GM23248 (cell line): ENCODE results near the gene CDKN2AIP. TPM values are rescaled to one million over a fixed set of nuclear protein-coding genes. Genes with fewer than 3 reads are reported as not detected.

Experiments
- DNase-seq: peaks from one replicate; pipeline ENCODE4 v3.0.0-alpha.2; 2015
- H2AFZ ChIP-seq: fragments of 200-600 bp; sonication (generic); 2 replicates; pipeline ENCODE4 v1.6.1; 2016; ENCODE audit warnings: antibody characterized with exemption
- H3F3A ChIP-seq: fragments of 200-600 bp; sonication (generic); 2 replicates; pipeline ENCODE4 v1.6.1; 2016; ENCODE audit warnings: mild to moderate bottlenecking, antibody characterized with exemption, mixed run types; ENCODE audit not compliant: insufficient read depth
- H3K27ac ChIP-seq: fragments of 200-600 bp; sonication (generic); 2 replicates; pipeline ENCODE4 v1.5.1; 2016; ENCODE audit warnings: mild to moderate bottlenecking
- H3K27me3 ChIP-seq: fragments of 200-600 bp; sonication (generic); replicated peaks from 2 replicates; pipeline ENCODE4 v1.6.1; 2016; ENCODE audit warnings: mild to moderate bottlenecking; ENCODE audit not compliant: insufficient read depth
- H3K36me3 ChIP-seq: fragments of 200-600 bp; sonication (generic); 2 replicates; pipeline ENCODE4 v1.6.1; 2016; ENCODE audit warnings: low read depth, mild to moderate bottlenecking
- H3K4me1 ChIP-seq: fragments of 200-600 bp; sonication (generic); 2 replicates; pipeline ENCODE4 v1.6.1; 2016; ENCODE audit warnings: mild to moderate bottlenecking; ENCODE audit not compliant: insufficient read depth
- H3K4me2 ChIP-seq: fragments of 200-600 bp; sonication (generic); one replicate; pipeline ENCODE4 v1.6.1; 2016; ENCODE audit warnings: mild to moderate bottlenecking; ENCODE audit not compliant: unreplicated experiment
- H3K4me3 ChIP-seq: fragments of 200-600 bp; sonication (generic); 2 replicates; pipeline ENCODE4 v1.5.1; 2016; ENCODE audit warnings: mild to moderate bottlenecking
- H3K79me2 ChIP-seq: fragments of 200-600 bp; sonication (generic); 2 replicates; pipeline ENCODE4 v1.6.1; 2016; ENCODE audit warnings: mild to moderate bottlenecking; ENCODE audit not compliant: insufficient read depth
- H3K9ac ChIP-seq: fragments of 200-600 bp; sonication (generic); 2 replicates; pipeline ENCODE4 v1.6.1; 2016; ENCODE audit warnings: mild to moderate bottlenecking
- H3K9me2 ChIP-seq: fragments of 200-600 bp; sonication (generic); 2 replicates; pipeline ENCODE4 v1.6.1; 2016; ENCODE audit warnings: mixed run types, mild to moderate bottlenecking, moderate library complexity; ENCODE audit not compliant: insufficient read depth
- H3K9me3 ChIP-seq: fragments of 200-600 bp; sonication (generic); one replicate; pipeline ENCODE4 v1.6.1; 2017; ENCODE audit warnings: low read depth
- H4K20me1 ChIP-seq: fragments of 200-600 bp; sonication (generic); 2 replicates; pipeline ENCODE4 v1.6.0; 2016; ENCODE audit not compliant: insufficient read depth
- EZH2 ChIP-seq: fragments of 200-600 bp; sonication (generic); IDR thresholded peaks from 2 replicates; pipeline ENCODE4 v1.6.1; 2018; ENCODE audit warnings: antibody characterized with exemption, mild to moderate bottlenecking; ENCODE audit not compliant: insufficient read depth, poor library complexity, severe bottlenecking
- EZH2phosphoT487 ChIP-seq: fragments of 200-600 bp; sonication (generic); IDR thresholded peaks from 2 replicates; pipeline ENCODE4 v1.6.1; 2018; ENCODE audit warnings: antibody characterized with exemption, moderate library complexity, mild to moderate bottlenecking, low read depth; ENCODE audit not compliant: insufficient read depth
- WGBS, 2 experiments: methylation state at CpG; one replicate each; pipeline ENCODE4 v1.1.6; 2015 to 2017; ENCODE audit warnings: low lambda C conversion rate in 2 of 2, low coverage in 1 of 2; ENCODE audit errors: missing lambda C conversion rate in 2 of 2; 5-methylcytosine and 5-hydroxymethylcytosine counted together
- in situ Hi-C: fragments of 300-500 bp; cut with MboI; formaldehyde crosslinking; loops from 2 replicates; pipeline ENCODE4 v1.15.0; 2020
- polyA plus RNA-seq: library from polyadenylated mRNA; unstranded; fragments of >200 nt; fragmentation: Nextera tagmentation; extraction: Ambion mirVana; gene quantifications from 2 replicates; pipeline ENCODE4 v1.2.1, GENCODE V29; 2016
- total RNA-seq: library from RNA; depleted of rRNA; stranded (reverse); fragments of >200 nt; shearing (Covaris generic); gene quantifications from 2 replicates; pipeline ENCODE4 v1.2.3, GENCODE V29; 2014

Gene CDKN2AIP
- total and polyA plus RNA-seq, 2 experiments from 2014 or later, result 14.6 to 18.7 TPM

GRCh38 chr4:183405303-183405702 lies 39.1 kb upstream of the CDKN2AIP start:
- no peaks in the 10 kb centered on the region for H3K9me2 ChIP-seq
- H3K4me3 ChIP-seq, result no peak overlapping the region
- H3K79me2 ChIP-seq, result no peaks in the 10 kb centered on the region
- in situ Hi-C loops, result loop anchor here (10.0 kb wide), 1 partner anchor 131 kb away; no protein-coding TSS in a partner anchor
- no peak overlapping the region for H3K4me2 ChIP-seq
- no peak overlapping the region for H3K27ac ChIP-seq
- no peak for DNase-seq
- WGBS, 2 experiments, result 93 to 94% methylated on average over 10 to 11 of the region's 11 CpGs
- H3K36me3 ChIP-seq, result no peaks in the 10 kb centered on the region
- H3K9ac ChIP-seq, result no peak overlapping the region
- no peaks in the 10 kb centered on the region for H3K9me3 ChIP-seq
- H3K4me1 ChIP-seq, result peaks cover 10% of the 10 kb centered on the region
- no peaks in the 10 kb centered on the region for H3K27me3 ChIP-seq
- H2AFZ ChIP-seq, result no peak overlapping the region
- no peaks in the 10 kb centered on the region for H4K20me1 ChIP-seq
- TF ChIP-seq EZH2phosphoT487, result no peak
- no peak for TF ChIP-seq EZH2
- no peaks in the 10 kb centered on the region for H3F3A ChIP-seq

- no peak overlapping the region for H3K27ac ChIP-seq
Observed at GRCh38 chr4:183407128-183407585, 37.3 kb upstream of the CDKN2AIP start.

DNA sequence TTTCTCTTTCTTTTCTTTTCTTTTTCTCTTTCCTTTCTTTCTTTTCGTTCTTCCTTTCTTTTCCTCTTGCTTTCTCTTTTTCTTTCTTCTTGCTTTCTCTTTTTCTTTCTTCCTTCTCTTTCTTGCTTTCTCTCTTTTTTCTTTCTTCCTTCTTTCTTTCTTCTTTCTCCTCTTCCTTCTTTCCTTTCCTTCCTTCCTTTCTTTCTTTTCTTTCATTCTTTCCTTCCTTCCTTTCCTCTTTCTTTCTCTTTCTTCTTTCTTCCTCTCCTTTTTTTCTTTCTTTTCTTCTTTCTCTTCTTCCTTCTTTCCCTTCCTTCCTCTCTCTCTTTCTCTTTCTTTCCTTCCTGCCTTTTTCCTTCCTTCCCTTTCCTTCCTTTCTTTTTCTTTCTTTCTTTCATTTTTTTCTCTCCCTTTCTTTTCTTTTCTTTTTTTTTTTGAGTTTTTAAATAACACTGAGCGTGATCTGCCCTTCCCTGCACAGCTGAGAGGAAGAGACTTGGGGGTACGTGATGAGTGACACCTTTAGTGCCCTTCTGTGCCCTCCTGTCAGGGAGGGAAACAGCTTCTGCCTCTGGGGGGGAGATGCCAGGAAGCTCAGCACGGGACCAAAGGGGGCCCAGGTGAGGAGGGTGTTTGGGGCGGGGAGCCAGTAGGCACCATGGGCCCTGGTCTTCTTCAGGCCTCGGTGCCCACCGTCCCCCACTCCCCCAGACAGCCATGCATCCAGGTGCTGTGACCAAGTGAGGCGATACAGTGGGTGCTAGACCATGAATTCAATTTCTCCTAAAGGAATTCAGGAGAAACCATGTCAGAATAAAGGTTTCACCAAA lies 36.6 kb upstream of the CDKN2AIP start:
- DNase-seq, result no peak
- in situ Hi-C loops, result loop anchor here (10.0 kb wide), 1 partner anchor 133 kb away; no protein-coding TSS in a partner anchor
- Histone ChIP-seq H4K20me1 (no peaks in the 10 kb centered on the region), H3K9ac (peak overlapping the region; percentile 71), H3K36me3 (no peaks in the 10 kb centered on the region), H3K27ac (no peak overlapping the region), H3K4me2 (peak overlapping the region; percentile 75), H3K4me3 (peak overlapping the region; percentile 76), H3K9me3 (no peaks in the 10 kb centered on the region), H3K27me3 (no peaks in the 10 kb centered on the region), H3K79me2 (no peaks in the 10 kb centered on the region), H3K4me1 (peaks cover 4% of the 10 kb centered on the region), H3F3A (no peaks in the 10 kb centered on the region), H2AFZ (peak overlapping the region; percentile 84), H3K9me2 (no peaks in the 10 kb centered on the region)
- TF ChIP-seq EZH2phosphoT487 (no peak), EZH2 (no peak)
- WGBS, 2 experiments, result 79 to 90% methylated on average over 7 to 8 of the region's 8 CpGs

More at GRCh38 chr4:183407128-183407585, 37.3 kb upstream of the CDKN2AIP start:
- Histone ChIP-seq H3K4me3 (peak overlapping the region; percentile 76), H3K4me2 (peak overlapping the region; percentile 75), H2AFZ (peak overlapping the region; percentile 84), H3K9ac (peak overlapping the region; percentile 71), H3K4me1 (peaks cover 10% of the 10 kb centered on the region), H3K27me3 (no peaks in the 10 kb centered on the region), H3F3A (no peaks in the 10 kb centered on the region), H3K9me2 (no peaks in the 10 kb centered on the region), H3K36me3 (no peaks in the 10 kb centered on the region), H4K20me1 (no peaks in the 10 kb centered on the region), H3K9me3 (no peaks in the 10 kb centered on the region), H3K79me2 (no peaks in the 10 kb centered on the region)
- 1 to 3% methylated on average over 30 to 32 of the region's 32 CpGs for WGBS, 2 experiments
- in situ Hi-C loops, result loop anchor here (10.0 kb wide), 1 partner anchor 132 kb away; no protein-coding TSS in a partner anchor
- no peak for TF ChIP-seq EZH2phosphoT487
- TF ChIP-seq EZH2, result no peak
- peak; percentile 82 for DNase-seq

DNA sequence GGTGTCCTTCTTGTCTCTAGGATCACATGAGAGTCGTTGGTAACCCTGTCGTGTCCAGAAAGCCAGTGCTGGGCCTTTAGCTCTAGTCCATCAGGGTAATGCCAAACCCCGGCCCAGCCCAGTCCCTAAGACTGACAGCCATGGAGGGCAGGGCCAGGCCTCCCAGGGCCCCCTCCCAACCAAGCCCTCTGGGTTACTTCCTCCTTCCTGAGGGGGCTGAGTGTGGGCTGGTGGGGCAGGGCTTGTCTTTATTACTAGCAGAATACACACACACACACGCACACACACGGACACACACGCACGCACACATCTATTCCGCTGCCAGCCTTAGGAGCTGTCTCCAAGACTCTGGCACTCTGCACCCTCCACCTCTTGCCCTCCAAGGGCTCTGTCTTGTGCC lies 35.6 kb upstream of the CDKN2AIP start:
- Histone ChIP-seq H3K4me2 (no peak overlapping the region), H2AFZ (no peak overlapping the region), H4K20me1 (no peaks in the 10 kb centered on the region), H3K27ac (no peak overlapping the region), H3K9me2 (no peaks in the 10 kb centered on the region), H3K4me1 (no peaks in the 10 kb centered on the region), H3K9me3 (no peaks in the 10 kb centered on the region), H3K4me3 (no peak overlapping the region), H3K9ac (no peak overlapping the region), H3K27me3 (no peaks in the 10 kb centered on the region), H3K79me2 (no peaks in the 10 kb centered on the region), H3K36me3 (no peaks in the 10 kb centered on the region), H3F3A (no peaks in the 10 kb centered on the region)
- no peak for DNase-seq
- 84 to 92% methylated on average over 8 of the region's 8 CpGs for WGBS, 2 experiments
- TF ChIP-seq EZH2phosphoT487, result no peak
- in situ Hi-C loops, result loop anchor here (10.0 kb wide), 1 partner anchor 134 kb away; no protein-coding TSS in a partner anchor
